Measurements from ENCODE around the gene HTR1E.

DNA sequence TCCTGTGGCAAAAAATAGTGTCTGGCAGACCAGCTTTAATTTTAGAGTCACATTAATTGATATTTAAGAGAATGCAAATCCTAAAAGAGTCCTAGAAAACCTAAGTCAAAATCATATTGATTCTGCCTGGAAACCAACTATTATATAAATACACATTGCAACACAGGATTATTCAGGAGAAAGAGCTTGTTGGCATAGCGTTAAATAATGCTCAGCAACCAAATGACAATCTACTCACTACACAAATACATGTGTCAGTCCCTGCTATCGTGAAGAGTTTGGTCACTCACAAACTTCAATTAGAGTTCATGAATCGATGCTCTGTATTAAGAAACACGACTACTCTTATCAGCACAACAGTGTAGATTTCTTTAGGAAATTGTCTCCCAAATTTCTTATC lies 103.4 kb downstream of the HTR1E start:
- TF ChIP-seq, protein P1, sequence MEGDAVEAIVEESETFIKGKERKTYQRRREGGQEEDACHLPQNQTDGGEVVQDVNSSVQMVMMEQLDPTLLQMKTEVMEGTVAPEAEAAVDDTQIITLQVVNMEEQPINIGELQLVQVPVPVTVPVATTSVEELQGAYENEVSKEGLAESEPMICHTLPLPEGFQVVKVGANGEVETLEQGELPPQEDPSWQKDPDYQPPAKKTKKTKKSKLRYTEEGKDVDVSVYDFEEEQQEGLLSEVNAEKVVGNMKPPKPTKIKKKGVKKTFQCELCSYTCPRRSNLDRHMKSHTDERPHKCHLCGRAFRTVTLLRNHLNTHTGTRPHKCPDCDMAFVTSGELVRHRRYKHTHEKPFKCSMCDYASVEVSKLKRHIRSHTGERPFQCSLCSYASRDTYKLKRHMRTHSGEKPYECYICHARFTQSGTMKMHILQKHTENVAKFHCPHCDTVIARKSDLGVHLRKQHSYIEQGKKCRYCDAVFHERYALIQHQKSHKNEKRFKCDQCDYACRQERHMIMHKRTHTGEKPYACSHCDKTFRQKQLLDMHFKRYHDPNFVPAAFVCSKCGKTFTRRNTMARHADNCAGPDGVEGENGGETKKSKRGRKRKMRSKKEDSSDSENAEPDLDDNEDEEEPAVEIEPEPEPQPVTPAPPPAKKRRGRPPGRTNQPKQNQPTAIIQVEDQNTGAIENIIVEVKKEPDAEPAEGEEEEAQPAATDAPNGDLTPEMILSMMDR (IDR thresholded peaks at IDR 0.05): no peak
- no peak for TF ChIP-seq POLR2A (IDR thresholded peaks at IDR 0.05)

All from testis (tissue), 2 donors.